ENCODE measurements around the gene PGP.

PGP gene

GRCh38 chr16:2170587-2171435 lies 43.8 kb downstream of the PGP start:
- H3K4me1 ChIP-seq (ENCODE audit: insufficient read depth, low read length): no peaks in the 10 kb centered on the region
- H3K9me3 ChIP-seq (ENCODE audit: control insufficient read depth, insufficient read depth, low read length): no peaks in the 10 kb centered on the region
- H3K36me3 ChIP-seq (ENCODE audit: insufficient read depth, low read length): peaks cover 5% of the 10 kb centered on the region; the same call in 1 of the 2 replicates
- H3K9ac ChIP-seq (ENCODE audit: low read depth, low read length): no peak overlapping the region

DNA sequence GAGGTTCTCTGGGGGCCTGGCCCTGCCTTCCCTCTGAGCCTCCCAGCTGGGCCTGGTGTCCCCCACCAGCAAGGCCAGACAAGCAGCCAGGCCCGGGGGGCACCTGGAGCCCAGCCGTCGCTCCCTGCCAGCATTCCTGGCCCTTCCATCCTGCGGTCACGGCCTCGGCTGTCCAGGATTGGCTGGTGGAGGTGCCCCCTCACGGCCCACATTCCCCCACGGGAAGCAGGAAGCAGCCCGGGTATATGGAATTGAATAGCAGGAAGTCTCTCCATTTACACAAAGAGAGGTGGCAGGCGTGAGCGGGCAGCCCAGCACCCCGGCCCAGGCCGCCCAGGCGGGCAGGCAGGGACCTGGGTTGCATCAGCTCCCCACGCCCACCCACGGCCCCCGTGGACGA lies 44.6 kb downstream of the PGP start:
- H3K4me1 ChIP-seq (ENCODE audit: insufficient read depth, low read length): no peaks in the 10 kb centered on the region
- H3K36me3 ChIP-seq (ENCODE audit: insufficient read depth, low read length): peaks cover 8% of the 10 kb centered on the region; the same call in 1 of the 2 replicates
- H3K9me3 ChIP-seq (ENCODE audit: control insufficient read depth, insufficient read depth, low read length): no peaks in the 10 kb centered on the region
- no peak overlapping the region for H3K9ac ChIP-seq (ENCODE audit: low read depth, low read length)

- no peaks in the 10 kb centered on the region for H3K4me1 ChIP-seq (ENCODE audit: insufficient read depth, low read length)
- peaks cover 8% of the 10 kb centered on the region; the same call in 1 of the 2 replicates for H3K36me3 ChIP-seq (ENCODE audit: insufficient read depth, low read length)
- no peaks in the 10 kb centered on the region for H3K9me3 ChIP-seq (ENCODE audit: control insufficient read depth, insufficient read depth, low read length)
- H3K9ac ChIP-seq (ENCODE audit: low read depth, low read length): no peak overlapping the region
Measured at GRCh38 chr16:2167068-2167638, 47.5 kb downstream of the PGP start.

DNA sequence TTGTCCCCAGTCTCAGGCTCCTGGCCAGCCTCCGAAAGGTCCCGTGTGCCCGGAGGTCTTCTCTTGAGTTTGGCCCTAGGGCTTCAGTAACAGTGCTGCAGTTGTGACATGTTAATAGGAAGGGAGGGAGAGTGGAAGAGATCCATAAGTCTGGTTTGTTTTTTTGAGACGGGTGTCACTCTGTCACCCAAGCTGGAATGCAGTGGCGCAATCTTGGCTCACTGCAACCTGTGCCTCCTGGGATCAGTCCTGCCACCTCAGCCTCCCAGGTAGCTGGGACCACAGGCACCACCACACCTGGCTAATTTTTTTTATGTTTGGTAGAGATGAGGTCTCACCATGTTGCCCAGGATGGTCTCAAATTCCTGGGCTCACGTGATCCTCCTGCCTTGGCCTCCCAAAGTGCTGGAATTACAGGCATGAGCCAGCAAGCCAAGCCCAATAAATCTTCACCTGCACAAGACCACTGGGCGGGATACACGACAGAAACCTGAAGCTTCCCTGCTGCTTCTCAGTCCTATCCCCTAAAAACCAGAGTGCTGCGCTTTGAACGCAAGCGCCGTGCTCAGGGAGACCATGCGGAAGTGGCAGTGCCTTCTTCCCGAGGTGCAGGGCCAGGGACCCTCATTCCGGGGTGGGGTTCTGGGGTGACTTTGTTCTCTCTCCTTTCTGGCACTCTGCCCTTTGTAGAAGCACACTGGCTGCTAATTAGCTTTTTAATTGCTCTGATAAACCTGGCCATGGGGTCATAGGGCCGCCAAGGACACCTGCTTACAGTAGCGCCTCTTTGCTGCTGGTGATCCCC lies 48.2 kb downstream of the PGP start:
- Histone ChIP-seq H3K9ac (ENCODE audit: low read depth, low read length) (no peak overlapping the region), H3K4me1 (ENCODE audit: insufficient read depth, low read length) (no peaks in the 10 kb centered on the region), H3K36me3 (ENCODE audit: insufficient read depth, low read length) (peaks cover 8% of the 10 kb centered on the region; the same call in 1 of the 2 replicates), H3K9me3 (ENCODE audit: control insufficient read depth, insufficient read depth, low read length) (no peaks in the 10 kb centered on the region)

DNA sequence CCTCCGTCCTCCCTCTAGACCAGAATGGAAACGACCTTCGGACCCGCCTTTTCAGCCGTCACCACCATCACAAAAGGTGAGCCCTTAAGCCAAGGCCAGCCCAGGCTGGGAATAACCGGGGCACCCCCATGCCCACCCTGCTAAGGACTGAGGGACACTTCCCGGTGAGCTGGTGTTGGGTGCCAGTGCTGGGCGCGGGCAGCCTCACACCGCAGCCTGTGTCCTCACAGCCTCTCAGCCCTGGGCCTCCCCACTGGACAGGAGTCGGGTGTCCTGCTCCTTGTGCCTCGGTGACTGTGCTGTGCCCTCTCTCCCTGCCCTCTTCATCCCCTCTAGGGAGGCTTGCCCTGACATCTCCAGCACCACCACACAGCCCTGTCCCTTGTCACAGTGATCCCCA lies 48.8 kb downstream of the PGP start:
- H3K4me1 ChIP-seq (ENCODE audit: insufficient read depth, low read length): no peaks in the 10 kb centered on the region; the same call in 1 of the 2 replicates
- H3K9ac ChIP-seq (ENCODE audit: low read depth, low read length): no peak overlapping the region
- peaks cover 8% of the 10 kb centered on the region; the same call in 1 of the 2 replicates for H3K36me3 ChIP-seq (ENCODE audit: insufficient read depth, low read length)
- H3K9me3 ChIP-seq (ENCODE audit: control insufficient read depth, insufficient read depth, low read length): no peaks in the 10 kb centered on the region

DNA sequence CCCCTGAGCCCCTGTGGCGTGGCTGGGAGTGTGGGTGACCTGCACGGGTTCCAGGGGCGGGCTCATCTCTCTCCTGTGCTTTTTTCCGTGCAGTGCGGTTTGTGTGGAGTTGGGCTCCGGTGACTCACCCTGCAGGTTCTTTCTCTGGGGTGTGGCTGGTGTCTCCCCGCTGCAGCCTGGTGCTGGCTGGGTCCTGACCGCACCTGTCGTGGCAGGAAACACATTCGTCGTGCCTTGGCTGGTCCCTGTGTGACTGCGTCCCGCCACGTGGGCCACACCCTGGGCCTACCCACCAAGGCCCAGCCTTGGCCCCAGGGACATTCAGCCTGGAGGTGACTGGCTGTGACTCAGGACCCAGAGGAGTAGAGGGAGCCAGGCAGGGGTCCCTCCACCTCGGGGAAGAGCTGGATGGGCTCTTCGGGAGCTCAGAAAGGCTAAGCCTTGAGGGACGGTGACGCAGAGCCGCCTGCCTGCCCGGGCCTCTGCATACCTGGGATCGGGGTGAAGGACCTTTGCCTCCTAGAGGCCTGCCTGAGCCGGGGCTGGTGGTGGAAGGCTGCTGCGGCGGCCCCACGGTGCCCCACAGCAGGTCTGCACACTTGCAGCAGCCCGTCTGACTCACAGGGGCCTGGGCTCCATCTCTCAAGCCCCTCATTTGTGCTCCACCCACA lies 51.3 kb downstream of the PGP start:
- peaks cover 8% of the 10 kb centered on the region; the same call in 1 of the 2 replicates for H3K36me3 ChIP-seq (ENCODE audit: insufficient read depth, low read length)
- H3K9ac ChIP-seq (ENCODE audit: low read depth, low read length): no peak overlapping the region
- no peaks in the 10 kb centered on the region for H3K9me3 ChIP-seq (ENCODE audit: control insufficient read depth, insufficient read depth, low read length)
- peaks cover 15% of the 10 kb centered on the region; the same call in 1 of the 2 replicates for H3K4me1 ChIP-seq (ENCODE audit: insufficient read depth, low read length)

GRCh38 chr16:2162676-2163118 lies 51.9 kb downstream of the PGP start:
- no peaks in the 10 kb centered on the region for H3K9me3 ChIP-seq (ENCODE audit: control insufficient read depth, insufficient read depth, low read length)
- no peak overlapping the region for H3K9ac ChIP-seq (ENCODE audit: low read depth, low read length)
- peaks cover 8% of the 10 kb centered on the region; the same call in 1 of the 2 replicates for H3K36me3 ChIP-seq (ENCODE audit: insufficient read depth, low read length)
- peaks cover 15% of the 10 kb centered on the region; the same call in 1 of the 2 replicates for H3K4me1 ChIP-seq (ENCODE audit: insufficient read depth, low read length)

DNA sequence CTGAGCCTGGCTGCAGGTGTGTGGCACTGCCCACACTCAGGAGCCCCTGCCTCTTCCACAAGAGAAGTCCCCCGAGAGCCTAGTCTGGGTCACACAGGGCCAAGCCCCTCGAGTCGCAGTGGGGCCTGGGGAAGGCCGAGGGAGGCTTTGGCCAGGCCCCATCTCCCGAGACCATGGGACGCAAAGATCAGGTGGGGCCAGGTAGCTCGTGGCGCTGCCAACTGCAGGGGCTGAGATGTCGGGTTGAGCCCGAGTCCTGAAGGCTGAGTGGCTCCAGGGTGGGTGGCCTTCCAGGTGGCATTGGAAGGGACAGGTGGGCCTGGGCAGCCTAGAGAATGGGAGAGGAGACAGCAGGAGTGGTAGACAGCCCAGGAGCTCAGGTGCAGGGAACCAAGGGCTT lies 52.7 kb downstream of the PGP start:
- Histone ChIP-seq H3K4me1 (ENCODE audit: insufficient read depth, low read length) (peaks cover 15% of the 10 kb centered on the region; the same call in 1 of the 2 replicates), H3K36me3 (ENCODE audit: insufficient read depth, low read length) (peaks cover 4% of the 10 kb centered on the region; the same call in 1 of the 2 replicates), H3K9ac (ENCODE audit: low read depth, low read length) (no peak overlapping the region)

More for the DNA sequence above, 52.7 kb downstream of the PGP start:
- no peaks in the 10 kb centered on the region for H3K9me3 ChIP-seq (ENCODE audit: control insufficient read depth, insufficient read depth, low read length)
